HG03045 (cell line): Measurements from ENCODE around the gene LDB3.

Experiments used
- ATAC-seq: cut with Tn5 transposase; IDR thresholded peaks from one replicate; pipeline ENCODE4 v1.9.1; 2021; ENCODE audit warnings: mild to moderate bottlenecking, moderate library complexity; ENCODE audit not compliant: unreplicated experiment

Gene LDB3

DNA sequence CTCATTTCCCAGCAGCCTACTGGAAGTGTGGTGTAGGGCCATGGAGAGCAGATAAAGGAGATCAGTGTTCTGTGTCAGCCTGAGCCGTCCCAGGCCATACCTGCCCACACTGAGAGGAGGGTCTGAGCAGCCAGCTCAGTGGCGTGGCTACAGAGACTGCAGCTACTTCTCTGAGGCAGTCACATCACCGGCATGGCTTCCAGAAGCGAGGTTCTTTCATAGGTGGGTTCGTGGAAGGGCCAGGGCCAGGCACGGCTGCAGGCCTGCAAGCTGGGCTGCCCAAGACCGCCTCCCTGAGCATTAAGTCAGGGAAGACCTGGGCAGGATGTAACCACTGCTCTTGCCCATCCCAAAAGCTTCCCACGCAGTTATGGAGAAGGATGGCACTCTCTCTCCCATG is 34.9 kb downstream of the LDB3 start:
- ATAC-seq = no peak

DNA sequence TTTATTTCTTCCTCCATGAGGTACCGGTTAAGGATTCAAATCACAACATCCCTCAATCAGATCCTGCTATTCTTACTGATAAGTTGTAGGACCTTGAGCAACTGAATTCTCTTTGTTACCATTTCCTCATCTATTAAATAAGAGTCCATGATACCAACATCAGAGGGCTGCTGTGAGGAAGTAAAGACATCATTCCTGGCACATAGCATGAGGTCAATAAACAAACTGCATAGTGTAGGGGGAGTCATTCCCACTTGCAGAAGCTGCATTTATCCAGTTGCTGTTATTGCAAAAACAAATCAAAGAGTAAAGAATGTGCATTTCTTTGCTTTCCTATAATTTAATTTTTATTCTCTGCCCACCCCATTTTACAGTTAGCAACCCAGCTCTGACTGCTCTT is 36.8 kb downstream of the LDB3 start:
- ATAC-seq = no peak

DNA sequence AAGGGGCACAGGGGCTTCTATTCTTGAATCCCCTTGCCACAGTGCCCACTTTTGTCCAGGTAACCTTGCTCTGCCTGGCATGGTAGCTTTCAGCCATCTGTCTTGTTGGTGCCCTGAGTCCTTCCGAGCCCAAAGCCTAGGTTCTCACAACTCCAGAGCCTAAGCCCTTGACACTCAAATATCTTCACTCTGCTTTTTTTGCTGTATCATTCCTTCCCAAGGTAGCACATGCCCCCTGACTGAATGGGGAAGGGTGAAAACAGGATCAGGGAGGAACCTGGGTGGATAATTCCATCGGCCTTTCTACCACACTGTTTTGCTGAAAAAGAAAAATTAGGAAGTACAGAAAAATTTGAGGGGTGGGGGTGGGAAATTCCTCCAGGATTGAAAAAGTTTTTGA is 37.6 kb downstream of the LDB3 start:
- ATAC-seq = no peak

DNA sequence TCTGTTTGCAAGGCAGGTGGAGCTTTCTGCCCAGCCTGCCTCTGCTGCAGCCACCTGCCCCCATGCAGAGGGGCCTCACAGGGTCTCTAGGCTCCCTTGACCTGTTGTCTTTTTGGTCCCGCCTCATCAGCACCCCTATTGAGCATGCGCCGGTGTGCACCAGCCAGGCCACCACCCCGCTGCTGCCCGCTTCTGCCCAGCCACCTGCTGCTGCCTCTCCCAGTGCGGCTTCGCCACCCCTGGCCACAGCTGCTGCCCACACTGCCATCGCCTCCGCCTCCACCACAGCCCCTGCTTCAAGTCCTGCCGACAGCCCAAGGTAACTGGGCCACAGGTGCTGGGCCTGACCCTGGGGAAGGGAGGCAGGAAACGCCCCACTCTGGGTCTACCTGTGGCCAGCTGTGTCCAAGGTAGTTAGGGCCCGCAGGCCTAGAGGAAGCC is 38.1 kb downstream of the LDB3 start:
- ATAC-seq = no peak

DNA sequence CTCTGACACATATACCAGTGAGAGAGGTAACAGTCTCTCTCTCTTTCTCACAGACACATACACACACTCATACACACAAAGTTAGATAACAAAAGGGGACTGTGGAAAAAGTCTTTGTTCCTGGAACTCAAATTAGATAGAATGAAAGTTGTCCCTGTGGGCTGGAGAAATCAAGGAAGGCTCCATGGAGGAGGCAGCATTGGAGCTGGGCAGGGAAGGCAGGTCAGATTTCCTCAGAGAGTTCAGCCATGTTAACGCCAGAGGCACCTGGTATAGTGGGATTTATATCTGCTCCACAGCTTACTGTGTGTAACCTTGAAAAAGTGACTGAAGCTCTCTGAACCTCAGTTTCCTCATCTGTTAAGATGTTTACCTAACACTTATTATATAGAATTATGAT is 38.7 kb downstream of the LDB3 start:
- no peak for ATAC-seq

DNA sequence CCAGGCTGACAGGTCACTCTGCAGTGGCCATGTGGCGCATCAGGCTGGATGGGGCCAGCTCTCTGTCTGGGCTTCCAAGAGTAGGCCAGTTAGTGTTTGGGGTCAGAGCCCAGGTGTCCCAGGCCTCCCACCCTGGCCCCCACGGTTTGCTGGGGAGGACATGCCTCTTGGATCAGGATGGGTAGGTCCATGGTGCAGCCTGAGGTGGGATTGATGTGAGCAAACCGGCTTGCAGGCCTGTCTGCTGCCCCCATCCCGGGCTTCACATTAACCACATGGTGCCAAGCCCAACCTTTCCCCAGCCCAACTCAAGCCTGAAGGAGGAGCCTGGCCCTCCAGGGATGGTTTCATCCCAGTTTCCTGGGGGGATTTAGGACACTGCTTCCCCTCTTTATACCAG is 39.2 kb downstream of the LDB3 start:
- ATAC-seq = no peak

DNA sequence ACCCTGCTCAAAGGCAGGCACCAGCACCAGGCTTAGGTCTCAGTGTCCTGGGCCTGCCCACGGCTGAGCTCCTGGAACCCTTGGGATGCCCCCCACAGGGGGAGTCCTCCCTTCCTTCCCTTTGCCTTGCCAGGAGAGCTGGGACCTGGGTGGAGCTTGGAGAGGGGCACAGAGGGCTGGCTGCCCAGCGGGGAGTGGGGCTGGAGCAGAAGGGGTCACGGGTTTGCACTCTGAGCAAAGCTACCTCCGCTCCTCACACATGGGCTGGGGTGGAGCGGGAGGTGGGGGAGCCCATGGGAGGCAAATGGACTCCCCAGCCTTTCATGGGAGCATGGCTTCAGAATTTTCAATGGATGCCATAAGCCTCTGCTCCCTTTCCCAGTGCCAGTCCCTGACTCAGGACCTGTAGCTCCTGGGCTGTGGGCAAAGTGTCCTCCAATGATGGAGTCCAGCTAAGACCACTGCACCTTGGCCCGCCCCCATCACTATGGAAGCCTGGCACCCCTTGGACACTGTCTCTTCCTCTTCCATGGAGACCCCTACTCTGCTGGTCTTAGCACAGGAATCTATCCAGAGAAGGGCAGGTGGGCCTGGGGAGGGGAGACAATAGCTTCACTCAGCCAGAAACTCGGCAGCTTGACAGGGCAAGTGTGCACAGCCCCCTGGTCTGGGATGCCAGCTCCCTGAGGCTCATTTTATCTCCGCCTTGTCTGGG is 39.9 kb downstream of the LDB3 start:
- no peak for ATAC-seq

DNA sequence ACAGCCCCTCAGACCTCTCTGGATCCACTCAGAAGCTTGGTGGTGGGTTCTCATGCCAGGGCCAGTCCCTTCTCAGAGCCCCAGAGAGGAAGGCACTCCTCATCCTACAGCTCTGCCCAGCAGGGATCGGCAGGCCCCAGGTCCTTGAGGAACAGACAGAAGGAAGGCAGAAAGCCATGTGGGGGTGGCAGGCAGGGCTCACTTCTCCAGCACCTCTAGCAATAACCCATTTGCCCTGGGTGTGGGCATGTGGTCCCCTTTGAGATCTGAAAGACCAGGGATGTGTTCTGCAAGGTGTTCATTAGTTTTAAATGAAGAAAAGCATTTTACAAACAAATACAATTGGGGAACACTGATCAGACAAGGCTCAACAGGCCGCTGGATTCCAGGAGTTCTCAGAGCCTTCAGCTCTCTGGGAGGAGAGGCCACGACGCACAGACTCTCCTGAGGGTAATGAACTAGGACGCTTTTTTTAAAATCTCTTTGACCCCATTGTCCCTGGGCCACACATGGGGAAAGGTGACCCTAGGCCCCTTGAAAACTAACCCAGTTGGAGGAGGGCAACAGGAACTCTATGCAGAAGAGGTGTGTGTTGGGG is 40.6 kb downstream of the LDB3 start:
- ATAC-seq = no peak

DNA sequence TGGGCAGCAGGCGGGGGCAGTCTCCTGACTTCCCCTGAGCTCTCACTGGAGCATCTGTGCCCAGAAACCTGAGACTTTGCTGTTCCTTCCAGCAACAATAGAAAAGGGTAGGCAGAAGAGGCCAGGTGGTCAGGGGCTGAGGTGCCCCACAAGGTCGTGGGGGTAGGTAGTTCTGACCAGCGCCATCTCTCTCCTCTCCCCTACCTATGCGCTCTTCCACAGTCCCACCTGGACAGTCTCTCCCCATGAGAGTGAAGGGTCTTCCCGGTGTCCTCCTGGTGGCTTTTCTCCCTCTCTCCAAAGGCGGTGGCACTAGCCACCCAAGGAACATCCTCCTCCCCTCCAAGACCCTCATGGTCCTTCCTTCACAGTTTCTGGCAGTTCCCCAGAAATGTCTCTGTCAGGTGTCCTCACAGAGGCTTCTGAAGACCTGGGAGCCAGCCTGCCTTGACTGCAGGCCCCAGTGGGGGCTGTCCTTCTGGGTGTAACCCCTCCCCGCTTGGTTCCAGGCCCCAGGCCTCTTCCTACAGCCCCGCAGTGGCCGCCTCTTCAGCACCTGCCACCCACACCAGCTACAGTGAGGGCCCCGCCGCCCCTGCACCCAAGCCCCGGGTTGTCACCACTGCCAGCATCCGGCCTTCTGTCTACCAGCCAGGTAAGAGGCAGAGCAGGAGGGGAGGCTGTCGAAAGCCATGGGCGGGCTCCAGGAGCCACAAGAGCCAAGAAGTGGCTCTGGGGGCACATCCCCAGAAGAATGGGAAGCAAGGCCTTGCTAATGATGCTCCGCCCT is 41.3 kb downstream of the LDB3 start:
- ATAC-seq = no peak

DNA sequence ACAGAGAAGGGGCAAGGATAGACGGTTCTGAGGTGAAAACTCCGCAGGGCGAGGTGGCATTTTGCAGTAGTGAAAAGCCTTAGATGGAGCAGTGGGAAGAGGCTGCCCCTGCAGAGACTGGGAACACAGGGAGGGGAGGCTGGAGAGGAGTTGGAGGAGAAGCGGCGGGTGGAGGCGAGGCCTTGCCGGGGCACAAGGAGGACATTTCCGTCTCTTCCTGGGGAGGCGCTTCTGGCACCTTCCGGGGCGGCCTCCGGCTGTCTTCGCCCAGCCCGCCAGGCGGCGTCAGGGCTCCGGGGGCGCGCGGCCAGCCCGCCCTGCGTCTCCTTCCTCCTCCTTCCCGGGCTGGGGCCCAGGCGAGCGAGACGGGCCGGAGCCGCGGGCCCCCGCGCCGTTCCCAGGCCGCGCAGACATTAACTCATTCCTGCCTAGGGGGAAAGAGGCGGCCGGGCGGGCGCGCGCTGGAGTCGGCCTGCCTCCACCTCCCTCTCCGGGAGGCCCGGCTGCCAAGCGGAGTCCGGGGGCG is 42.7 kb downstream of the LDB3 start:
- peak; percentile 89 for ATAC-seq

DNA sequence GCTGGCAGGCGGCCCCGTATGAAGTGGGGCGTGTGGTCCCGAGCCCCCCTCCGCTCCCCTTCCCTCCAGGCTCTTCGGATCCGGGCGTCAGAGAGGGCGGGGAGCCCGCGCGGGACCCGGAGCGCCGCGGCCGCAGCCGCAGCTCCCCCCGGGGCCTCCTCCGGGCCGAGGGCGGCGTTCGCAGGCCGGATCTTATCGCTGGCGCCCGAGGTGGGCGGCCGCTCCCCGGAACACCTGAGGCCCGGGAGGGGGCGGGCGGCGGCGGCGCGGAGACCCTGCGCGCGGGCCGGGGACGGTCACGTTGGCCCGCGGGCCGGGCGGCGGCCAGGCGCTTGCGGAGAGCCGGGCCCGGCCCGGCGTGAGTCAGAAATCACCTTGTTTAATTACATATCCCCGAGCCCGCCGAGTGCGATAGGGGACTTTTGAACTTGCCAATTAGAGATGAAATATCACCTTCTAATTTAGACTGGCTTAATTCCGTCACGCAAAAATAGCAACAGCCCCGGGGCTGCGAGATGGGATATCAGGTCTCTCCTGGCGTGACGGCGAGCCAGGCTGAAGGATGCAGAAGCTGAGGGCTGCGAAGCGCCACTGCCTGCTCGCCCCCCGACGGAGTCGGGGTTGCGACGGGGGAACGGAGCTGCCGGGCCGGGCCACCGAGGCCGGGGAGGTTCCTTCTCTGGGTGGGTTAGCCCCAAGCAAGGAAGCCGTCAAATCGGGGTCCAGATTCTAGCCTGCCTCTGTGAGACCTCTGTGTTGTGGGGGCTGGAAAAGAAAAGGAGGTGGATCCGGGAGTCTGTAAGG is 43.4 kb downstream of the LDB3 start:
- peak; percentile 49 for ATAC-seq

DNA sequence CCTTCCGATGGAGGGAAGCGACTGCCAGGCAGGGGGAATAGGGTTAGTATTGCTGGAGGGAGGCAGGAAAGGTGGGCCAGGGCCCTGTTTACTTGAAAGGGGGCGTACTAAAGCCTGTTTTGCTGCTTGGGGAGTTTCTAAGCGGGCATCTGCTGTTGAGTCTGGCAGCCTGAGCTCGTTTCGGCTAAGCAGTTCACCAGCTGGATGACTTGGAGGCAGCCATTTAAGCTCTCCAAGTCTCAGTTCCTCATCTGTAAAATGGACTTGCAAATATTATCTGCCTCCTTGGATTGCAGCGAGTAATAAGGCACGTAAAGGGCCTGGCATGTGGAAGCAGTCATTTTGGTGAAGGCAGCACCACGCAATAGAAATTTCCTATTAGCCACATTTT is 44.0 kb downstream of the LDB3 start:
- peak; percentile 4 for ATAC-seq

DNA sequence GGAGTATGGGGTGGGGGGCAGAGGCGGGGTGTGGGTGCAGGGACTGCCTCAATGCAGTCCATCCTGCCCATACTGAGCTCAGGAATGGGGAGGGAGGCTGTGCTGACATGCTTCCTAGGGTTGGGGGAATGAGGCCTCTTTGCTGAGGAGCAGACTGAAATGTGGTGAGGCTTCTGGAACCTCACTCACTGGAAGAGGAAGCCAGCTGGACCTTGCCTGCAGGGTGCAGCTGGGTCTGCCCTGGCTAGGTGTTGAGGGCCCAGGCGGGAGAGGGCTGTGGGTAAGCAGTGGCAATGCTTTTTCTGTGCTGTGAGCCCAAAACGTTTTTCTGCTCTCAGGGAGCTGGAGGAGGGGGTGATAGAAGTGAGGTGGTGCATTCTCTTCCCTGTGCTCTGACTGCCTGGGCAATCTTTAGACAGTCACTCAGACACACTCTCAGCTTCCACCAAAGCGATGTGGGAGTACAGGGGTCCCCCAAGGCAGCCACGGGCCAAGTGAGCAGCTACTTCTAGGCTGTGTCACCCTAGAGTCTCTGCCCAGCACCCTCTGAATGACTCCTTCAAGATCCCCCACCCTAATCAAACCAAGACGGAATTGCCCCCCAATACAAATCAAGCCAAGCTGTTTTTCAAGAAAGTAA is 47.0 kb downstream of the LDB3 start:
- no peak for ATAC-seq

DNA sequence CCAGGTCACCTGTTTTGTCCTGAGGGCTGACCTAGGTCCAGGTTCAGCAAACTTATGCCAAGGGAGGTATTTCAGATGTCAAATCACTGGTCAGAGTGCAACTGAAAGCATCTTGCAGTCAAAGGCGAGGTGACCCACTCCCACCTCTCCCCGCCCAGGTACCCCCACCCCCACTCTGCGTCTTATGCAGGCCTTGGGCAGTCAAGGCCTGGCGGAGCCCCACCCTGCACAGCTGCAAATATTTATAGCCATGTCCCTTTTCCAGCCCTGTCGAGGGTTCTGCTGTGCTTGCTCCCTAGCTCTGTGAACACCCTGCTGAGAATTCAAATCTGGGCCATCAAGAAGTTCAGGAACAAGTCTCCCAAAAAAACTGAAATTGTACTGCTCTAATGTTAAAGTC is 47.5 kb downstream of the LDB3 start:
- no peak for ATAC-seq

DNA sequence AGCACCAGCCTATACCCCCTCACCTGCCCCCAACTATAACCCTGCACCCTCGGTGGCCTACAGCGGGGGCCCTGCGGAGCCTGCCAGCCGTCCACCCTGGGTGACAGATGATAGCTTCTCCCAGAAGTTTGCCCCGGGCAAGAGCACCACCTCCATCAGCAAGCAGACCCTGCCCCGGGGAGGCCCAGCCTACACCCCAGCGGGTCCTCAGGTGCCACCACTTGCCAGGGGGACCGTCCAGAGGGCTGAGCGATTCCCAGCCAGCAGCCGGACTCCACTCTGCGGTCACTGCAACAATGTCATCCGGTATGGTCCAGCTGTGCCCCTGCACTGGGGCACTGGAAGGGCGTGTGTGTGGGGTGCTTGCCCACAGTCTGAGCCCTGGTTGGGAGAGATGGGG is 48.2 kb downstream of the LDB3 start:
- no peak for ATAC-seq

DNA sequence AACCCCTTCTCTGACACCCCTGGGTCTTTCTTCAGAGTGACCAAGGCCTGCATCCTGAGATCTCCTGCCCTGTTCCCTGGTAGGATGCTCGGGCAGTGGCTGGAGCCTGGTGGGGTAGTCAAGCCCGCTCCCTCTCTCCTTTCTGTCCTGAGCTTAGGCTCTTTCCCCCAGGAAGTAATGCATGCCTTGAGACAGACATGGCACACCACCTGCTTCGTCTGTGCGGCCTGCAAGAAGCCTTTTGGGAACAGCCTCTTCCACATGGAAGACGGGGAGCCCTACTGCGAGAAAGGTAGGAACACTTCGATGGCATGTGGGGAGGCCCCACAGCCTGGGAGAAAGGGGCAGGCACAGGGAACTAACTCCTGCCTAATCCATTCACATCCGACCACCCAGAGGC is 50.2 kb downstream of the LDB3 start:
- ATAC-seq = no peak

DNA sequence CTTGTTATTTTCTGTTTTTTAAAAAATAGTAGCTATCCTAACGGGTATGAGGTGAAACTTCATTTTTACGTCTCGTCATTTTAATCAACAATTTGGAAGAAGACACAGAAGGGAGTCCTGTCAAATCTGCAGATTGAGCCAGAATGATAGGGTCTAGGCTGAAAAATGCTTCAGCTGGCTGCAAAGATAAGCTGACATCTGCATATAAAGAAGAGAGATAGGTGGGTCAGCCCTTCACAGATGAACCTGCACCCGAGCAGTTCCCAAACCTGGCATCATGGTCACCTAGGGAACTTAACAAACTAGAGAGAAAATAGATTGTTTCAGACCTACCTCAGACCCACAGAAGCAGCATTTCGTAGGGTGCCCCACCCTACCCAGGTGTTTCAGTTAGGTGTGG is 52.9 kb downstream of the LDB3 start:
- no peak for ATAC-seq

DNA sequence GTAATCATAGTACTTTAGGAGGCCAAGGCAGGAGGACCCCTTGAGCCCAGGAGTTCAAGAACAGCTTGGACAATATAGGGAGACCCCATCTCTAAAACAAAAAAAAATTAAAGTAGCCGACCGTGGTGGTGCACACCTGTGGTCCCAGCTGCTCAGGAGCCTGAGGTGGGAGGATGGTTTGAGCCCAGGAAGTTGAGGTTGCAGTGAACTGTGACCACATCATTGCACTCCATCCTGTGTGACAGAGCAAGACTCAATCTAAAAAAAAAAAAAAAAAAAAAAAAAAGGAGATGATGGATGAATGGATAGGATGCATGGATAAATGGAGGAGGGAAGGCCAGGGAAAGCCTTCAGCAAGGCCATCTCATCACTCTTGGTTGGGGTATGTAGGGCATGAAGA is 54.7 kb downstream of the LDB3 start:
- ATAC-seq = no peak

DNA sequence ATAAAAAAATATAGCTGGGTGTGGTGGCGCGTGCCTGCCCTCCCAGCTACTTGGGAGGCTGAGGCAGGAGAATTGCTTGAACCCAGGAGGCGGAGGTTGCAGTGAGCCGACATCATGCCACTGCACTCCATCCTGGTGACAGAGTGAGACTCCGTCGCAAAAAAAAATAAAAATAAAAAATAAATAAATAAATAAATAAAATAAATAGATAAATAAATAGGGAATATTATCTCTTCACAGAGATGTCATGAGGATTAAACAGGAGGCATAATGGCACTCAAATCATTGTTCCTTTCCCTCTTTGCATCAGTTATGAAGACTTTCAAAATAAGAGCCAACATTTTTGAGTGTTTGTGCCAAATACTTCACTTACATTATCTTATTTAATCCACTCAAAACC is 56.1 kb downstream of the LDB3 start:
- ATAC-seq = no peak

DNA sequence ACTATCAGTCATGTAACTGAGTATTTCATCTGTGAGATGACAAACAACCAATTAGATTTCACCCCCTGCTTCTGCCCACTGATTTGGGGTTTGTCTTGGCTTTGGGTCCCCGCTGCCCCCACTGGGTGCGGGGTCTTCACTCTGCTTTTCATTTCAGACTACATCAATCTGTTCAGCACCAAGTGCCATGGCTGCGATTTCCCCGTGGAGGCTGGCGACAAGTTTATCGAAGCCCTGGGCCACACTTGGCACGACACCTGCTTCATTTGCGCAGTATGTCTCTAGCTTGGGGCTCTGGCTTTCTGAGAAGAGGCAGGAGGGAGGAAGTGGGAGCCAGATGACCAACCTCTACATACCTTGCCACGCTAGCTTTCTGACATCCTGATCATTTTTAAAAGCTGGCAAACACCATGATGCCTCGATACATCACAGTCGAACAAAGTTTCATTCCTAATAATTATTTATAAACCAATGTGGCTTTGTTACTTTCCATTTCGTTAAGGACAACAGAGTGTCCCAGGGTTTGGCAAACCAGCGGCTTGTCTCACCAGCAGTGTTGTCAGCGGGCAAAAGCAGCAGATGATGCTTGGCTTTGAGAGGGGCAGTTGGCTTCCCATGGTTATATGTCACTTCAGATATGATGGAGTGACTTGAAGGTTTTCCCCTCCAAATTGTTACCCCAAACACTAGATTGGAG is 57.8 kb downstream of the LDB3 start:
- ATAC-seq = no peak
